ENCODE results near the gene REX1BD. TPM values are rescaled to one million over a fixed set of nuclear protein-coding genes. Genes with fewer than 3 reads are reported as not detected.
A peak's percentile ranks its signal among the peaks of the same experiment; 100 is the strongest.

The REX1BD gene
- total and polyA plus RNA-seq, 2 of the 13 experiments (the other 11 are each of a cell fraction or from before 2014, with no cell fraction given) = 7.5 to 25.4 TPM

DNA sequence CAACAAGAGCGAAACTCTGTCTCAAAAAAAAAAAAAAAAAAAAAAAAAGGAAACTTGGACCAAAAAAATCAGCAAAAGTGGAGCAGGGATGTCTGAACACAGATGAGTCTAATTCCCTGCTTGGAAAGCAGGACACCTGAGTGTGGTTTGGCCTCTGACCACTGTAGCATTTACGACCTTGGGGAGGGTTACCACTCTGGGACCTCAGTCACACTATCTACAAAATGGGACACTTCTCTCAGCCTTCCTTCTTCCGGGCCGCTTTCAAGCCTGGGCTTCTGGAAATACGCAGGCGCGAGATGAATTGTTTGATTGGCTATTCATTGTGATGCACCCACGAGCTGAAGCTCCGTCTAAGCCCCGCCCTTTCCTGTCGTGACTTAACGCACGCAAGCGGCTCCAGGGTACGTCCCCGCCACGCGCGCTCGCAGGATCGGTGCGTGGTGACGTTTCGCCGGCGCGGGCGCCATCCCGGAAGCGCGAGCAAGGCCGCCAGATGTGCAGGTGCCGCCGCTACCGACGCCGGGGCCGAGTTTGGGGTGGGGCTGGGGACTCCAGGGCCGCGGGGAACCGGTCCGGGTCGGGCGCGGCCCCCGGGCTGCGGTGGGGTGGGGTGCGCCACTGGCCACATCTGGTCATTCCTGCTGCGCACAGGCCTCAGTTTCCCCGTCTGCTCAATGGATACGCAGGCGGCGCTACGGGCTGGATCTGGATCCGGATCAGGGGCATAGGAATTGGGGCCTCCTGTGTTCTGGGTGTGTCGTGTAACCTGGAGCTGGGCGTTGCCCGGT is 31.0 kb upstream of the REX1BD start, which contains the start of gene KXD1 (continued):
- TF ChIP-seq ZNF800 (CRISPR knock-in tag; IDR thresholded peaks at IDR 0.05) (0 out of 2 replicates have a peak, but pooled peaks have one; percentile 37), ZNF687 (CRISPR knock-in tag; IDR thresholded peaks at IDR 0.05) (peak; percentile 94), CREB1 (IDR thresholded peaks at IDR 0.05) (peak; percentile 81), CREB1 (CRISPR knock-in tag; IDR thresholded peaks at IDR 0.05) (peak; percentile 89), ZNF598 (CRISPR knock-in tag; IDR thresholded peaks at IDR 0.05; ENCODE audit: borderline replicate concordance) (0 out of 2 replicates have a peak, but pooled peaks have one; percentile 24), ZNF563 (CRISPR knock-in tag; IDR thresholded peaks at IDR 0.05) (peak; percentile 74; the same call in 1 of the 2 replicates), SMAD3 (CRISPR knock-in tag; IDR thresholded peaks at IDR 0.05) (no peak), PITX1 (CRISPR knock-in tag; IDR thresholded peaks at IDR 0.05) (peak; percentile 56; the same call in 1 of the 2 replicates), ZNF660 (CRISPR knock-in tag; IDR thresholded peaks at IDR 0.05; ENCODE audit: borderline replicate concordance, low read depth) (no peak), ZFP82 (CRISPR knock-in tag; IDR thresholded peaks at IDR 0.05; ENCODE audit: borderline replicate concordance) (0 out of 2 replicates have a peak, but pooled peaks have one; percentile 81), IKZF4 (CRISPR knock-in tag; IDR thresholded peaks at IDR 0.05; ENCODE audit: borderline replicate concordance, low read depth, not compliant biosample characterization) (peak; percentile 63), MIER3 (CRISPR knock-in tag; IDR thresholded peaks at IDR 0.05; ENCODE audit: borderline replicate concordance) (peak; percentile 49; the same call in 1 of the 2 replicates), ZNF775 (CRISPR knock-in tag; IDR thresholded peaks at IDR 0.05; ENCODE audit: borderline replicate concordance) (no peak), ZNF776 (CRISPR knock-in tag; IDR thresholded peaks at IDR 0.05) (peak; percentile 29; the same call in 1 of the 2 replicates), FOSL2 (CRISPR knock-in tag; IDR thresholded peaks at IDR 0.05) (0 out of 2 replicates have a peak, but pooled peaks have one; percentile 8)
- TF ChIP-seq, protein P1, sequence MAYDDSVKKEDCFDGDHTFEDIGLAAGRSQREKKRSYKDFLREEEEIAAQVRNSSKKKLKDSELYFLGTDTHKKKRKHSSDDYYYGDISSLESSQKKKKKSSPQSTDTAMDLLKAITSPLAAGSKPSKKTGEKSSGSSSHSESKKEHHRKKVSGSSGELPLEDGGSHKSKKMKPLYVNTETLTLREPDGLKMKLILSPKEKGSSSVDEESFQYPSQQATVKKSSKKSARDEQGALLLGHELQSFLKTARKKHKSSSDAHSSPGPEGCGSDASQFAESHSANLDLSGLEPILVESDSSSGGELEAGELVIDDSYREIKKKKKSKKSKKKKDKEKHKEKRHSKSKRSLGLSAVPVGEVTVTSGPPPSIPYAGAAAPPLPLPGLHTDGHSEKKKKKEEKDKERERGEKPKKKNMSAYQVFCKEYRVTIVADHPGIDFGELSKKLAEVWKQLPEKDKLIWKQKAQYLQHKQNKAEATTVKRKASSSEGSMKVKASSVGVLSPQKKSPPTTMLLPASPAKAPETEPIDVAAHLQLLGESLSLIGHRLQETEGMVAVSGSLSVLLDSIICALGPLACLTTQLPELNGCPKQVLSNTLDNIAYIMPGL (CRISPR knock-in tag; IDR thresholded peaks at IDR 0.05; ENCODE audit: borderline replicate concordance in 1 of 2, low read depth in 1 of 2) = peak; percentile 45 to 62; a peak in 2 of 4 replicates
- TF ChIP-seq, protein P2, sequence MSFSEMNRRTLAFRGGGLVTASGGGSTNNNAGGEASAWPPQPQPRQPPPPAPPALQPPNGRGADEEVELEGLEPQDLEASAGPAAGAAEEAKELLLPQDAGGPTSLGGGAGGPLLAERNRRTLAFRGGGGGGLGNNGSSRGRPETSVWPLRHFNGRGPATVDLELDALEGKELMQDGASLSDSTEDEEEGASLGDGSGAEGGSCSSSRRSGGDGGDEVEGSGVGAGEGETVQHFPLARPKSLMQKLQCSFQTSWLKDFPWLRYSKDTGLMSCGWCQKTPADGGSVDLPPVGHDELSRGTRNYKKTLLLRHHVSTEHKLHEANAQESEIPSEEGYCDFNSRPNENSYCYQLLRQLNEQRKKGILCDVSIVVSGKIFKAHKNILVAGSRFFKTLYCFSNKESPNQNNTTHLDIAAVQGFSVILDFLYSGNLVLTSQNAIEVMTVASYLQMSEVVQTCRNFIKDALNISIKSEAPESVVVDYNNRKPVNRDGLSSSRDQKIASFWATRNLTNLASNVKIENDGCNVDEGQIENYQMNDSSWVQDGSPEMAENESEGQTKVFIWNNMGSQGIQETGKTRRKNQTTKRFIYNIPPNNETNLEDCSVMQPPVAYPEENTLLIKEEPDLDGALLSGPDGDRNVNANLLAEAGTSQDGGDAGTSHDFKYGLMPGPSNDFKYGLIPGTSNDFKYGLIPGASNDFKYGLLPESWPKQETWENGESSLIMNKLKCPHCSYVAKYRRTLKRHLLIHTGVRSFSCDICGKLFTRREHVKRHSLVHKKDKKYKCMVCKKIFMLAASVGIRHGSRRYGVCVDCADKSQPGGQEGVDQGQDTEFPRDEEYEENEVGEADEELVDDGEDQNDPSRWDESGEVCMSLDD (CRISPR knock-in tag; IDR thresholded peaks at IDR 0.05; ENCODE audit: borderline replicate concordance) = no peak
